ENCODE measurements around the gene PALD1.

Gene PALD1

DNA sequence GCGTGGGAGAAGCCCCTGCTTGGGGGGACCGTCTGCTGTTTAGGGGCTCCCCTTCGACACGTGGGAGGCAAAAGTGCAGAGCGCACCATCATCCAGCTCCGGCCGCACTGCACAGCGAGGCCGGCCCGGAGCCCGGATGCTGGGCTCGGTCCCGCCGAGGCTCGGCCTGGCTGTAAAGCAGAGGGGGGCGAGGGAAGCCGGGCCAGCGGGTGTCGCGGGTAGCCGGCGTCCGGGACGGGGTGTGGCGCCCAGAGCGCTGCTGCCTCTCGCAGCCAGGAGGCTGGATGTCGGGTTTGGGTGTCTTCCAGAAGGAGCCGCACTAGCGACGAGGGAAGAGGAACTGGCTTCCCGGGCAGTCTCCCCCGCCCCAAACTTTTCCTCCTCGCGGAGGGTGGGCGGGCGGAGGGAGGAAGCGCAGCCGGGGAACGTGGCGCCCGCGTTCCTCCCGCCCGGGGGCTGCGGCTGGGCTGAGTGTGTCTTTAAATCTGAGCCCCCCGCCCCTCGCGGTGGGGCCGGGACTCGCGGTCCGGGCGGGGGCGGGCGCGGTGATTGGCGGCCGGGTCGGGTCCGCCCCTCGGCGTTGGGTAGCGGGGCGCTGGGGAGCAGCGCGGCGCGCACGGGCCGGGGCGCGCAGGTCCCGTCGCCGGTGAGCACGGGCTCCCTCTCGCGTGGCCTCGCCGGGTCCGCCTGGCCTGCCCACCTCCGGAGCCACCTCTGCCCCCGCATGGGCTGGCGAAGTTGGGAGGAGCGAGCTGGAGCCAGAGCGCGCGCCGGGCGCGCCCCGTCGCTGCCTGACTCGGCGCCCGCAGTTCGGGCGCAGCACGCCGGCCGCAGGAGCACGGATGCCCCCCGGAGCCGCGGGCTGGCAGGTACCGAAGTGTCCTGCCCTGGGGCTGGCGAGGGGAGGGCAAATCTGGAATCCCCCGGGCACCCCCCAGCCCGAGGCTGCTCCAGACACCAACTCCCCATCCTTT is at the start of gene PALD1:
TSS of gene PALD1 (plus strand) at position 577 of the 974 bp plus-strand sequence. CDS start 47,185 bp downstream, outside the sequence.
- no peak for DNase-seq

DNA sequence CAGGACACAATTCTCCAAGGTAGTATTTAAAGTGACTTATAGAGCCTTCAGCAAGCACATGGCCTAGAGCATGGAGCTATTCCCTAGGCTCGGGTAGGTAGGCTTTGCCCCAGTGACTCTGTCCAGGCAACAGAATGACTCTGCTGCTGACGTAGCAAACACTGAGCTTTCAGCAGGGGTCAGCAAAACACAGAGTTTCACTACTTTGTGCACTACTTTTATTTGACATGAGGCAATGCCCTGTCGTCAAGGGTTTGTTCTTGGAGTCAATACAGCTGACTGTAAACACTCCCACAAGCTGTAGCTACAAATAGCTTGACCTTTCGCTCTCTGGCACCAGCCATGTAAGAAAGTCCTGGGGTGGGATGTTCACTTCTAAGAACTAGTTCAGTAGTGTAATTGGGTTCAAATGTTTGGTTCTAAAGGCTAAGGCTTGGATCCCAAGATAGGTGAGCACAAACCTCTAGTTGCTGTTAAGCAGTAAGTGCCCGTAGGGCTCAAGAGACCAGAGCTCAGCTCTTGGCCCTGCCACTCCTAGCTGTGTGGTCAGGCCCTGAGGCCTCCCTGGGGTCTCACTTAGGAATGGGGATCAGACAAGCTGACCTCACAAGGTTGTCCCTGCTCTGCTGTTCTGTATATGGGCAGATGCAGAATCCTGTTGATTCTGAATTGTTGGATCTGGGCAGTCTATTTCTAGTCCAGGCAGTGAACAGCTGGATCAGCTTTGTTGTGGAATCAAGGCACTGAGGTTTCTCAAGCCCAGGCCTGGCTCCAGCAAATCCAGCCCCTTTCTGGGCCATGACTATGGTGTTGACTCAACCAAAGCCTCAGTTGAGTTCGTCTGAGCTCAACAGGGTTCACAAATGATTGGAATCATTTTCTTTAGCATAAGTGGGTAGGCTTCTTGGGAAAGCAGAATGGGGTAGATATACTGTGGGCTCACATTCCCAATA is 47.8 kb upstream of the PALD1 start:
- DNase-seq: no peak

DNA sequence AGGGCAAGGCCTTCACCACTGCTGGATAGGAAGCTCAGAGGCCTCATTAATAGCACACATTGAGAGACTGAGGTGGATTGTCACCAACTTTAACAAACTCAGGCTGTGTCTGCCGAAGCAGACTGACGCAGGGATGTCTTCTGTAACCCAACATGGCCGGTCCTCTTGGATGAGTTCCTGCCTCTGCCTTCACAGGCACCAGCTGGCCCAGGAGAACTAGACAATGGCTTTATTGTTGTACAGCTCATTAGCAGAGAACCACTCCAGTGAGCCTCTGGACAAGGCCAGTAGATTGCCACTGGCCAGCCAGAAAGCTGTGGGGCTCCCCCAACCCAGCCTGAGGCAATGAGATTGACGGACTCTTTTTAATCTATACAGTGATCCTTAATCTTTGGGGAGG is 46.5 kb upstream of the PALD1 start:
- DNase-seq: no peak

DNA sequence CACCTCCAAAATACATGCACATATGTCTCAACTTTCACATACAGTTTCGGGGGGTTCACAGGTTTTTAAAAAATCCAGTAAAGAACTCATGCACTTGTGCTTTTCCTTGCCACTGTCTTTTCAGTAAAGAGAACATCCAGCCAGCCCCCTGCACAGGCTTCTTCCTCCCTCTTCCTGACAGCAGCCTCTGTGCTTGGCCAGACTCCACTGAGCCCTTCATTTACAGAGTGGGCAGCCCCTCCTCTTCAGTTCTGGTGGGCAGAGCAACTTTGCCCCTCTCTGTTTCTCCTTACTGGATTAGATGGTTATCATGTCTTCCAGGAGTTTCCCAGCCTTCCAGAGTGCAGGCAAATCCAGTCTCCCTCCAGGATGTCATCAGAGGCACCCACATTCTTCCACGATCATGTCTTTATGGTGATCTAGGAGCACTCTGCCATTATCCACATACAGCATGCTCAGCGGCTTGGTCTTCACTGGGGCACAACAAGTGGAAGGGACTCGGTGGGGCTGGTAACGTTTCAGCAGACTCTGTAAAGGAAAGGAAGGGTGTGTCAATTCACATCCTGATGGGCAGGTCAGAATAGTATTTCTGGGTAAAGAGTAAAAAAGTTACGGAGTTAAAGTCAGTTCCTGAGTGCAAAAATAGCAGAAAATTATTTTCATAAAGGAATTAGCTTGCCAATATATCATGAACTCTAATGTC is 45.9 kb upstream of the PALD1 start:
- no peak for DNase-seq

DNA sequence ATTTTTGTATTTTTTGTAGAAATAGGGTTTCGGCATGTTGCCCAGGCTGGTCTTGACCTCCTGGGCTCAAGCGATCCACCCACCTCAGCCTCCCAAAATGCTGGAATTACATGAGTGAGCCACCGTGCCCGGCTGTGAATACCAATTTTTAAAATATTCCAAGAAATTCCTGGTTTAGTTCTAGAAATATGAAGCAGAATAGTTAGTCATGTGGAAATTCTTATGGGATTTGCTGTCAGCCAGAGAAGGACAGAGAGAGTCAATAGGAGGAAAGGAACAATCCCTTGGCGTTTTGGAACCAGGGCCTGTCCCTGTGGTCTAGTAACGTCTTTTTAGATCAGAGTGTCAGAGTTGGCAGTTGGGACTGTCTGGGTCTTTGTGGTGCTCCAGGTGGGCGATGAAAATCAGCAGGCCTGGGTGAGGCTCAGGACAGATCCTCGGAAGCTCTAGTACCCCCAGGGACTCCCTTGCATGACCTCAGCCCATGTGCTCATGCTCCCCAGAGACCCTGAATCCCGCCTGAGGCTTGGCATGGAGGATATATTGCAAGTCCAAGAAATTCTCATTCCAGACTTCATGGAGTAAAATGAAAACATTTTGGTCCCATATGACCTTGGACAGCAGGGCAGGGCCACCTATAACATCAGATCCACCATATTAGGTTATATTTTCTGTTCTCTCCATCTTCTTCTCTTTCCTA is 44.8 kb upstream of the PALD1 start:
- DNase-seq: no peak

DNA sequence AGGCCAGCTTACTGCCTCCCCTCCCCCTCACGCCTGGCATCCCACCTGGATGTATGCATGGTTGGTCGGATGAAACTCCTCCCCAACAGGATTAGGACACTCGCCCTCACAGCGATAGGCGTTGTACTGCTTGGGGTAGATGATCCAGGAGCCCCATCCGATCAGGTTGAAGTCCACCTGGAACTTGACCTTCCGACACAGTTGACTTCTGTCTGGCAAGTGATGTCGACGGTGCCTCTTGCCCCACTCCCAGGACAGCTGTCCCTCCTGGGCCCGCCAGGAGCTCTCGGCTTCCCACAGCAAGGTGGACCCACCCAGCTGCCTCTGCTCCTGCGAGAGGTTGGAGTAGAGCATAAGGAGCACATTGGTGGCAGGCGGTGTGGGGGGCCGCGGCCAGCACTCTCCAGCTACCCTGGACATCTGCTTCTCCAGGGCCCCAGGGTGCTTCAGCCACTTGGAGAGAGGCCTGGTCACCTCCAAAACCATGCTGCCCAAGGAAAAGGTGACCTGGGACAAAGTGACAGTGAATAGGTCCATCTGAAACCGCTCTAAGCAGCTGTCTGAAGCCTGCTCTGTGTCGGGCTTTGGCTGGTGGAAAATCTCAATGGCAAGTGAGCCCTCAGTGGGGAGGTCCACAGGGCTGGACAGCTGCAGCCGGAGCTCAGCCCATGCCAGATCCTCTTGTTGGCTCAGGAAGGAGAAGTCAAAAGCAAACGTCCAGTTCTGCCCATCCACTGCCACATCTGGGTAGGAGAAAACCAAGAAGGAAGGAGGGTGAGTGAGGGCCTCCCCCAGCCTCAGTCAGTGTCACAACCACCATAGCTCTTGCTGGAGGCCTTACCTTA is 43.1 kb upstream of the PALD1 start:
- no peak for DNase-seq

DNA sequence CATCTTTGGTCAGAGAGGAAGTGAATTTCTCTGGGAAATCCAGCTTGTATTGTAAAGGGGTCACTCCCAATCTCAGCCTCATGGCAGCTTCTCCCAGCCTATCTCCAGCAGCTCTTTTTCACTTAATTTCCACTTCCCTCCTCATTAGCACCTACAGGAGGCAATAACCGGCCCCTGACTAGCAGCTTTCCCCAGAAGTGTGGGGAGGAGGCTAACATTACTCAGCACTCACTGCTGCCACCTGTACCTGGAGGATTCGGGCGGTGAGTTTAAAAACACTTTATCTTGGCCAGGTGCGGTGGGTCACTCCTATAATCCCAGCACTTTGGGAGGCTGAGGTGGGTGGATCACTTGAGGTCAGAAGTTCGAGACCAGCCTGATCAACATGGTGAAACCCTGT is 40.8 kb upstream of the PALD1 start:
- DNase-seq: no peak

DNA sequence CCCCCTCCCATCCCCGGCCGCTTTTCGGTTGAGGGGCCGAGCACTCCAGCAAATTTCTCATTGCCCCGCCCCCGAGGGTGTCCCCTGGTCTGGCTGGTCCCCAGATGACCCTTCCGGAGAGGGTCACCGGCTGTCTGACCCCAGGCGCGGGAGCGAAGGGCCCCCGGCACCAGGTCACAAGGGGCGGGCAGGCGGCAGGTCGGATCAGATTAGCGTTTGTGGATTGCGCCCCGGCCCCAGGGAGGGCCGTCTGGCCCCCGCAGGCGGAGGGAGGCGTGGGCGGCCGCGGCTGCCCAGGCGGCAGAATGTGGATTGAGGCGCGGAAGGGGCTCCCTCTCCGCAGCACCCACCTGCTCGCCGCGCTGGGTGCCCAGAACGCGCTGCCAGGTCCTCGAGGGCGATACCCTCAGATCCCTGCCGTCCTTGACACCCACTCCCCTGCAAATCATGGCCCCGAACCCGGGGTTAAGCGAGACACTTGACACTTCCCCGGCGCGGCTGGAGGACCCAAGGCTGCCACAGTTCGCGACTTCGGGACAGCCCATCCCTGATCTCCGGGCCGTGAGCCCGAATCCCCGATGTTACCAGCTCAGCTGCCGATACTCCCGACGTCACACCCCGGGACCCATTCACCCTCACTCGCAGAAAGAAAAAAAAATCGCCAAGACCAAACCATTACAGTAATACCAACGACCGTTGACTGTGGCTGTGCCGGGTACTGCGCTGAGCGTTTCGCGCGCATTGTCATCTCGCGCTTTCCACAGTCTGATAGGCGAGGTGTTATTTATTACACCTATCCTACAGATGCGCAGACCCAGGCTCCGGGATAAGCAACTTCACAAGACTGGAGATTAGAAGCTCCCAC is 38.0 kb upstream of the PALD1 start:
- no peak for DNase-seq

DNA sequence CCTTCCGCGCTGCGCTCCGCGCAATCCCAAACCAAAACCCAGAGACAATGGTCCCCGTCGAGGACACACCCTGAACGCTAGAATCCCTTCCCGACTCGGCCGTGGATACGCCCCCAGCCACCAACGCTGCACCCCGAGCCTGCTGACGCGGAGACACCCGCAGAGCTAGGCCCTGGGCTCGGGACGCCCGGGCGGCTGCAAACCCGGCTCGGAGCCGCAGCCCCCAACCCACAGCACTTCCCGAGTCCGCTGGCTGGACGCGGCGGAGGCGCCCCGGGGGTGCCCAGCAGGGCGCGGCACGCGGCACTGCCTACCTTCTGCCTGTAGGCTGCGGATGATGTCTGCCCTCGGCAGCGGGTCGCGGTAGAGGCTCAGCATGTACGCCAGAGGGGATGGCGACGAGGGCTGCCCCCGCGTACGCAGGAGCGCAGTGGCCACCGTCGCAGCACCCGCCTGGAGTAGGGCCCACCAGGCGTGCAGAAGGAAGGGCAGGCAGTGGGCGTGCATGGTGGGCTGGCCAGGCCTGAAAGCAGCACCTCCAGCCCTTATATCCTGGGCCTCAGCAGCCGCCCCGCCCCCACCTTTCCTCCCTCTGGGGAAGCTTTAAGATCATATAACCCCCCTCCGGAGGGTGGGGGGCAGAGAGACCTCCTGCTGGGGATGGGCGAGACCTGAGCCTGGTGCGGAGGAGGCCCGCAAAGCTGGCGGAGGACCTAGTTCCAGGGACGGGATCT is 37.2 kb upstream of the PALD1 start, which contains the start of gene NODAL:
TSS of gene NODAL (minus strand) at position 521 of the 734 bp plus-strand sequence. CDS start at position 507, 14 bp downstream.
- DNase-seq: no peak

DNA sequence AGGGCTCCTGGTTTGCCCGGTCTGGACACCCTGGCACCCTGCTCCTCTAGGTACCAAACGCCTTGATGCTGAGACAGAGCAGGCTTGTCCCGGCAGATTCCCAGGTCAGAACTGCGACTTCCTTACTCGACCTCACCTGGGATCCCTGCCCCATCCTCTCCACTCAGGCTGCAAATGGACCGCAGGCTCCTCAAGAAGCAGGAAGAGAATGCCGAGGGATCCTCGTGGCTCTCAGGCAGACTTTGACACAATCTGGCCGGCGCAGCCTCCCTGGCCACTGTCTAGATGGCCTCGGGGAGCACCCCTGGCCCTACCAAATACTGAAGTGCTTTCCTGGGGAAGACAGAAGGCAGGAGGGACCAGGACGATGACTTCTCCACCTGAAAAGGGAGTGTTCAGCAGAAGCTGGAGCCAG is 36.7 kb upstream of the PALD1 start:
- no peak for DNase-seq

DNA sequence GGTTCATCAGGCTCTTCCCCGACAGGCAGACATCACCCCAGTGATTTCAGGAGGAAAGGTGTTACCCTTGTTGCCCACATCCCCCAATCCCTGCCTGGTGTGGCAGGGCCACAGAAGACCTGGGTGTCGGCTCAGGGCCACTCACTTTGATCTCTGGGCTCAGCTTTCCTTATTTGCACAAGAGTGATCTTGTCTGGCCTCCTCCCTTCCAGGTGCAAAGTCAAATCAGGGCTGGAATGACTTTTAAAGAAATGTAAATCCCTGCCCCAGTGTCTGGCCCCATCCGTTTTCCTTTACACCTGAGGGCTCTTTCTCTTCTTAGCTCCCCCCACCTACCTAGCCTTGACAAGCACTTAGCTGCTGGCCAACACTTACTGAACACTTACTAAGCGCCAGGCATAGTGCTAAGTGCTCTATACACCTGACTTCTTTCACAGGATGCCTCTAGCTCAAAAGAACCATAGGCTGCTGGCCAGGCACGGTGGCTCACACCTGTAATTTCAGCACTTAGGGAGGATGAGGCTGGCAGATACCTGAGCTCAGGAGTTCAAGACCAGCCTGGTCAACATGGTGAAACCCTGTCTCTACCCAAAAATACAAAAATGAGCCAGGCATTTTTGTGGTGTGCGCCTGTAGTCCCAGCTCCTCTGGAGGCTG is 36.1 kb upstream of the PALD1 start:
- no peak for DNase-seq

DNA sequence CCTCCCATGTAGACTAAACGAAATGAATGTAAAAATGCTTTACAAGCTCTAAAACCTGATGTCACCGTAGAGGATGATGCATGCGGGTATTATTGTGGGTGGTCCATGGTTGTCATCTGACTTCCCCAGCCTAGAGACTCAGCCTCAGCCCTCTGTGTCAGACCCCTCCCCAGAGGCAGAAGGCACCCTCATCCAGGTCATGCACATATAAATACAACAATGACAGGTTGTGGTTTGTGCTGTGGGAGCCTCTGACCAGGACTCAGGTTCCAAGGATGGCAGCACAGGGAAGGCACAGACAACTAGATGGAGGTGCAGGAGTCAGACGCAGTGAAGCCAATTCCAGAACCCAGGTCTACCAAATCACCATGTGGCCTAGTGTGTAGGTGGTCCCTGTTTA is 33.8 kb upstream of the PALD1 start:
- no peak for DNase-seq

DNA sequence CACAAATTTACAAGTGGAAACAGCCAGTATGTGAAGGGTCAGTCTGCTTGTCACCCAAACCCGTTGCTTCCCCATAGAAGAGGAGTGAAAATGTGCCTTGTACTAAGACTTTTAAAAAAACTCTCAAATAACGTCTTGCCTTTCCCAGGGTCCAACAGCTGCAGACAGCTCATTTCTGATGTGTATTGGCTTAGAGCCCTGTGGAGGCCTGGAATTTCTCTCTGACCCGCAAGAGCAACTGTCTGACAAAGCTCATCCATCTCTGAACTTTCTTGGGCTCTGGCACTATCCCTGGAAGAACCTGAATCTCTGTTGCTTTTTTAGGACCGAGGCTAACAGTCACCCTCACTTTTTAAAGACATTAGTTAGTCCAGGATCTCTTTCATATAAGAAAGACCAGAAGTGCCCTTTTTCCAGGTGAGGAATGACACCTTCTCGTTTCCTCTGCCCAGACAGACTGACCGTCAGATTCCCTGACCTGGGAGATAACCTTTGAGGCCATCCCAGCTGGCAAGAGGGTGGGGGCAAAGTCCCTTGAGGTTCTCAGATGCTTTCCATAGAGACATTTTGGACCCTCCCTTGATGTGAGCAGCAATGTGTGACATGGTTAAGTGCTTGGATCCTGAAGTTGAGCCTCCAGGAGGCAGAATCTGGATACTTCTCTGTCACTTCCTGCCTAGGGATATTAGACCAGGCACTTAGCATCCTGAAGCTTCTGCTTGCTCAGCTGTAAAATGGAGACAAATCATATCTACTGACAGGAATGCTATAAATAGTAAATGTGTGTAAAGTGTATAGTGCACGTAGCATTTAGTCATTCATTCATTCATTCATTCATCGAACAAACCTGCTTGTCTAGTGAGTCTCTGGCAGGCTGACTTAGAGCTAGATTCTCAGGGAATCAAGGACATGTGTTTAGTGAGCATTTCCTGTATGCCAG is 32.6 kb upstream of the PALD1 start:
- no peak for DNase-seq

DNA sequence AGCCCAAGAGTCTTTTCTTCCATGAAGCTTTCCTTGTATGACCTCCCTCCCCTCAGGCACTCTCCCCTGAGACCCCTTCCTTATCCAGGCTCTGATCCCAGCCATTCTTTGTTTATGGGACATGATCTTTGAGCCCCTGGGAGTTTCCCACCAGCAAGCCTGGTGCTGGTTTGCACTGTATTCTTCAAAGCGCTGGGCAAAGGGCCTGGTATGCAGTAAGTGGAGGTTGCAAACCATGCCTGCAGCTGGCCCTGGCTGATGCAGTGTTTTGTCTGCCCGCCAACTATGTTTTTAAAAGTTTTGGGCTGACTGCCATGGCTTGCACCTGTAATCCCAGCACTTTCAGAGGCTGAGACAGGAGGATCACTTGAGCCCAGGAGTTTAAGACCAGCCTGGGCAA is 30.3 kb upstream of the PALD1 start:
- DNase-seq: no peak

DNA sequence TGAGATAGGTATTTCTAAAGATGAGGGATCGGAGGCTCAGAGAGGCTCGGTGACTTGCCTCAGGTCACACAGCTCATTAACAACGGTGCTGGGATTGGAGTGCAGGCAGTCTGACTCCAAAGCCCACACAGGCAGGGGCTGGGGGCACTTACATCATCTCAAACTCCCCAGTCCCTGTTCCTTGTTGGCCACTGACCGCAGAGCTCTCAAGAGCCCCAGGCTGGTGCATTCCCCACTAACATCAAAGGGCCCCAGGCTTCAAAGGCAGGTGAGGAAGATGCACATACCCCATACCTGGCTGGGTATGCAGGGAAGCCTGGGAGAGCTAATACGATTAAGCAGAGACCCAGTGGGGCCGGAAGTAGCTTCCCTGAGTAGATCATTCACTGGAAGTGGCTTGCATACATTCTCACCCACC is 23.3 kb upstream of the PALD1 start:
- no peak for DNase-seq

DNA sequence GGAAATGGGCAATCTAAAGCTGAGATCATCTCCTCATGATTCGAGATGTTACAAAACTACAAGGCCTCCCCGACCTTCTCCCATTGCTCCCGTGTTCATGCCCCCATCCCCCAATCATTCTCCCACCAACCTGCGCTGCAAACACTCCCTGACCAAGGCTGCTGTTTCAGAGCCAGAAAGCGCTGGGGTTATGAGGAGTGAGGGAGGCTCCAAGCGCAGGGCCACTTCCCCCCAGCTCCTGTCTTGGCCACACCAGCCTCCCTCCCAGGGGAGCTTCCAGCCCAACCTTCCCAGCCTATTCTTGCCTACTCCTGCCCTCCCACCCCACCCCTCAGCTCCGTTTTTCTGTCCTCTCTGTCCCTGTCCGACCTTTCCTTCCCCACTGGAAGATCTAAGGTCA is 22.4 kb upstream of the PALD1 start:
- no peak for DNase-seq

DNA sequence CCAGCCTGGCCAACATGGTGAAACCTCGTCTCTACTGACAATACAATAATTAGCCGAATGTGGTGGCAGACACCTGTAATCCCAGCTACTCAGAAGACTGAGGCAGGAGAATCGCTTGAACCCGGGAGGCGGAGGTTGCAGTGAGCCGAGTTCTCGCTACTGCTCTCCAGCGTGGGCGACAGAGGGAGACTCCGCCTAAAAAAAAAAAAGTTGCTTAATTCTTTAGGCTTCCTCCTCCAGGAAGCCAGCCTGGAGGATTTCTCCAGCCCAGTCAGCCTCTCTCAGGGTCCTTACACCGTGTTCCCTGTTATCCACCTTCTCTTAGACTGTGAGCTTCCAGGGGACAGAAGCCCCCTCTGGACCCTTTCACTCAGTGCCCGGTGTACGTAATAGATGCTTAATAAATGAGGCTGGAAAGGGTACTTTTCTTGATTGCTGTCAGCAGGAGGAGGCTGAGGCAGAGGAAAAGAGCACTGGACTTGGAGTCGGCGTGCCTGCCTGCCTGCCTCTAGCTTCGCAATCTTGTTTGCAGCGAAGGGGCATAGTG is 20.7 kb upstream of the PALD1 start:
- DNase-seq: no peak
